WTC11 (cell line): ENCODE data around the gene ELAPOR1.

Experiments
- ETV6 ChIP-seq: sonication (generic); formaldehyde crosslinking; IDR thresholded peaks from 2 replicates; pipeline ENCODE4 v1.8.1; 2022; ENCODE audit warnings: mild to moderate bottlenecking, missing genetic modification reagents
- GTF2I ChIP-seq: fragments of 250-450 bp; sonication (Bioruptor Pico); conservative IDR thresholded peaks from 2 replicates; pipeline ENCODE4 v1.4.0; 2021; ENCODE audit warnings: mild to moderate bottlenecking
- JUN ChIP-seq: sonication (generic); formaldehyde crosslinking; IDR thresholded peaks from 2 replicates; pipeline ENCODE4 v1.8.0; 2023; ENCODE audit warnings: mild to moderate bottlenecking, missing genetic modification reagents
- KAT7 ChIP-seq: sonication (generic); formaldehyde crosslinking; IDR thresholded peaks from 2 replicates; pipeline ENCODE4 v1.8.1; 2023; ENCODE audit warnings: missing genetic modification reagents, mild to moderate bottlenecking, borderline replicate concordance
- NR1H2 ChIP-seq: sonication (generic); formaldehyde crosslinking; IDR thresholded peaks from 2 replicates; pipeline ENCODE4 v1.9.0; 2021; ENCODE audit warnings: mild to moderate bottlenecking, moderate library complexity, missing genetic modification reagents
- PRDM15 ChIP-seq: sonication (generic); formaldehyde crosslinking; IDR thresholded peaks from 2 replicates; pipeline ENCODE4 v1.8.0; 2022; ENCODE audit warnings: missing genetic modification reagents
- SMAD3 ChIP-seq: sonication (generic); formaldehyde crosslinking; IDR thresholded peaks from 2 replicates; pipeline ENCODE4 v1.8.0; 2022; ENCODE audit warnings: missing genetic modification reagents, mild to moderate bottlenecking, borderline replicate concordance
- USF1 ChIP-seq: sonication (generic); formaldehyde crosslinking; IDR thresholded peaks from 2 replicates; pipeline ENCODE4 v1.8.0; 2022; ENCODE audit warnings: mild to moderate bottlenecking, missing genetic modification reagents
- ZNF232 ChIP-seq: sonication (generic); formaldehyde crosslinking; IDR thresholded peaks from 2 replicates; pipeline ENCODE4 v1.8.0; 2022; ENCODE audit warnings: mild to moderate bottlenecking, missing genetic modification reagents
- ZNF317 ChIP-seq: sonication (generic); formaldehyde crosslinking; IDR thresholded peaks from 2 replicates; pipeline ENCODE4 v1.8.1; 2023; ENCODE audit warnings: low read depth, mild to moderate bottlenecking, moderate library complexity, missing genetic modification reagents, borderline replicate concordance
- TF ChIP-seq, protein P1 (sequence below): sonication (generic); formaldehyde crosslinking; IDR thresholded peaks from 2 replicates; pipeline ENCODE4 v1.8.0; 2022; ENCODE audit warnings: mild to moderate bottlenecking, missing genetic modification reagents
- TF ChIP-seq, protein P2 (sequence below): fragments of 200-600 bp; IDR thresholded peaks from 2 replicates; pipeline ENCODE4 v1.8.0; 2022; ENCODE audit warnings: antibody characterized with exemption
- TF ChIP-seq, protein P3 (sequence below): sonication (generic); formaldehyde crosslinking; IDR thresholded peaks from 2 replicates; pipeline ENCODE4 v1.8.0; 2022; ENCODE audit warnings: mild to moderate bottlenecking, missing genetic modification reagents
- TF ChIP-seq, protein P4 (sequence below): sonication (generic); formaldehyde crosslinking; IDR thresholded peaks from 2 replicates; pipeline ENCODE4 v1.8.1; 2022; ENCODE audit warnings: low read depth, missing genetic modification reagents, borderline replicate concordance

GRCh38 chr1:109091839-109092193, 22.1 kb upstream of the ELAPOR1 start:
- TF ChIP-seq JUN, result no peak
- TF ChIP-seq, protein P1, sequence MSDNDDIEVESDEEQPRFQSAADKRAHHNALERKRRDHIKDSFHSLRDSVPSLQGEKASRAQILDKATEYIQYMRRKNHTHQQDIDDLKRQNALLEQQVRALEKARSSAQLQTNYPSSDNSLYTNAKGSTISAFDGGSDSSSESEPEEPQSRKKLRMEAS (CRISPR knock-in tag), result no peak
- no peak for TF ChIP-seq ZNF317 (CRISPR knock-in tag)
- TF ChIP-seq PRDM15 (CRISPR knock-in tag), result no peak
- no peak for TF ChIP-seq NR1H2 (CRISPR knock-in tag)
- TF ChIP-seq KAT7 (CRISPR knock-in tag), result no peak
- no peak for TF ChIP-seq ZNF232 (CRISPR knock-in tag)
- TF ChIP-seq, protein P2, sequence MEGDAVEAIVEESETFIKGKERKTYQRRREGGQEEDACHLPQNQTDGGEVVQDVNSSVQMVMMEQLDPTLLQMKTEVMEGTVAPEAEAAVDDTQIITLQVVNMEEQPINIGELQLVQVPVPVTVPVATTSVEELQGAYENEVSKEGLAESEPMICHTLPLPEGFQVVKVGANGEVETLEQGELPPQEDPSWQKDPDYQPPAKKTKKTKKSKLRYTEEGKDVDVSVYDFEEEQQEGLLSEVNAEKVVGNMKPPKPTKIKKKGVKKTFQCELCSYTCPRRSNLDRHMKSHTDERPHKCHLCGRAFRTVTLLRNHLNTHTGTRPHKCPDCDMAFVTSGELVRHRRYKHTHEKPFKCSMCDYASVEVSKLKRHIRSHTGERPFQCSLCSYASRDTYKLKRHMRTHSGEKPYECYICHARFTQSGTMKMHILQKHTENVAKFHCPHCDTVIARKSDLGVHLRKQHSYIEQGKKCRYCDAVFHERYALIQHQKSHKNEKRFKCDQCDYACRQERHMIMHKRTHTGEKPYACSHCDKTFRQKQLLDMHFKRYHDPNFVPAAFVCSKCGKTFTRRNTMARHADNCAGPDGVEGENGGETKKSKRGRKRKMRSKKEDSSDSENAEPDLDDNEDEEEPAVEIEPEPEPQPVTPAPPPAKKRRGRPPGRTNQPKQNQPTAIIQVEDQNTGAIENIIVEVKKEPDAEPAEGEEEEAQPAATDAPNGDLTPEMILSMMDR, result no peak
- TF ChIP-seq, protein P3, sequence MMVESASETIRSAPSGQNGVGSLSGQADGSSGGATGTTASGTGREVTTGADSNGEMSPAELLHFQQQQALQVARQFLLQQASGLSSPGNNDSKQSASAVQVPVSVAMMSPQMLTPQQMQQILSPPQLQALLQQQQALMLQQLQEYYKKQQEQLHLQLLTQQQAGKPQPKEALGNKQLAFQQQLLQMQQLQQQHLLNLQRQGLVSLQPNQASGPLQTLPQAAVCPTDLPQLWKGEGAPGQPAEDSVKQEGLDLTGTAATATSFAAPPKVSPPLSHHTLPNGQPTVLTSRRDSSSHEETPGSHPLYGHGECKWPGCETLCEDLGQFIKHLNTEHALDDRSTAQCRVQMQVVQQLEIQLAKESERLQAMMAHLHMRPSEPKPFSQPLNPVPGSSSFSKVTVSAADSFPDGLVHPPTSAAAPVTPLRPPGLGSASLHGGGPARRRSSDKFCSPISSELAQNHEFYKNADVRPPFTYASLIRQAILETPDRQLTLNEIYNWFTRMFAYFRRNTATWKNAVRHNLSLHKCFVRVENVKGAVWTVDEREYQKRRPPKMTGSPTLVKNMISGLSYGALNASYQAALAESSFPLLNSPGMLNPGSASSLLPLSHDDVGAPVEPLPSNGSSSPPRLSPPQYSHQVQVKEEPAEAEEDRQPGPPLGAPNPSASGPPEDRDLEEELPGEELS (CRISPR knock-in tag), result no peak
- TF ChIP-seq SMAD3, result no peak
- no peak for TF ChIP-seq GTF2I (CRISPR knock-in tag)
- TF ChIP-seq ETV6, result no peak
- TF ChIP-seq USF1 (CRISPR knock-in tag), result no peak
- TF ChIP-seq, protein P4, sequence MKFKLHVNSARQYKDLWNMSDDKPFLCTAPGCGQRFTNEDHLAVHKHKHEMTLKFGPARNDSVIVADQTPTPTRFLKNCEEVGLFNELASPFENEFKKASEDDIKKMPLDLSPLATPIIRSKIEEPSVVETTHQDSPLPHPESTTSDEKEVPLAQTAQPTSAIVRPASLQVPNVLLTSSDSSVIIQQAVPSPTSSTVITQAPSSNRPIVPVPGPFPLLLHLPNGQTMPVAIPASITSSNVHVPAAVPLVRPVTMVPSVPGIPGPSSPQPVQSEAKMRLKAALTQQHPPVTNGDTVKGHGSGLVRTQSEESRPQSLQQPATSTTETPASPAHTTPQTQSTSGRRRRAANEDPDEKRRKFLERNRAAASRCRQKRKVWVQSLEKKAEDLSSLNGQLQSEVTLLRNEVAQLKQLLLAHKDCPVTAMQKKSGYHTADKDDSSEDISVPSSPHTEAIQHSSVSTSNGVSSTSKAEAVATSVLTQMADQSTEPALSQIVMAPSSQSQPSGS, result no peak
